H9 (cell line): Measurements from ENCODE around the gene MIGA2. TPM values are rescaled to one million over a fixed set of nuclear protein-coding genes. Genes with fewer than 3 reads are reported as not detected.

ENCODE experiments used
- DNase-seq: peaks from one replicate; pipeline ENCODE4 v3.0.0-alpha.2; 2017
- H2AFZ ChIP-seq: one replicate; pipeline ENCODE4 v1.6.1; 2013; ENCODE audit warnings: mild to moderate bottlenecking, low read length, control low read depth, moderate library complexity
- H2AK5ac ChIP-seq: 2 replicates; pipeline ENCODE4 v1.6.1; 2013; ENCODE audit warnings: low read length, control low read depth, mixed read lengths; ENCODE audit not compliant: insufficient read length
- H2BK120ac ChIP-seq: one replicate; pipeline ENCODE4 v1.6.1; 2013; ENCODE audit warnings: low read depth, mild to moderate bottlenecking, low read length, control low read depth, inconsistent platforms; ENCODE audit not compliant: poor library complexity, severe bottlenecking
- H2BK12ac ChIP-seq: 2 replicates; pipeline ENCODE4 v1.6.1; 2013; ENCODE audit warnings: low read length, control low read depth, mixed read lengths, low read depth; ENCODE audit not compliant: insufficient read length
- H2BK15ac ChIP-seq: 2 replicates; pipeline ENCODE4 v1.6.1; 2013; ENCODE audit warnings: low read depth, low read length, control low read depth
- H2BK20ac ChIP-seq: one replicate; pipeline ENCODE4 v1.6.1; 2013; ENCODE audit warnings: low read depth, mild to moderate bottlenecking, low read length, control low read depth, inconsistent platforms; ENCODE audit not compliant: poor library complexity, severe bottlenecking
- H2BK5ac ChIP-seq: 2 replicates; pipeline ENCODE4 v1.6.1; 2013; ENCODE audit warnings: low read length, control low read depth, mixed read lengths; ENCODE audit not compliant: insufficient read length
- H3K14ac ChIP-seq: 2 replicates; pipeline ENCODE4 v1.6.1; 2013; ENCODE audit warnings: low read length, control low read depth; ENCODE audit not compliant: insufficient read depth
- H3K18ac ChIP-seq: 2 replicates; pipeline ENCODE4 v1.6.1; 2013; ENCODE audit warnings: low read depth, mild to moderate bottlenecking, mixed read lengths, low read length, control low read depth; ENCODE audit not compliant: insufficient read length
- H3K23ac ChIP-seq: 2 replicates; pipeline ENCODE4 v1.6.1; 2013; ENCODE audit warnings: low read length, control low read depth, mixed read lengths, low read depth; ENCODE audit not compliant: insufficient read length
- H3K23me2 ChIP-seq: 2 replicates; pipeline ENCODE4 v1.6.1; 2013; ENCODE audit warnings: low read depth, mild to moderate bottlenecking, mixed read lengths, low read length, control low read depth; ENCODE audit not compliant: insufficient read length, poor library complexity, severe bottlenecking
- H3K27ac ChIP-seq: 2 replicates; pipeline ENCODE4 v1.5.1; 2013; ENCODE audit warnings: low read length, control low read depth, mixed read lengths, low read depth; ENCODE audit not compliant: insufficient read length
- H3K27me3 ChIP-seq: 2 replicates; pipeline ENCODE4 v1.6.1; 2013; ENCODE audit warnings: low read length, control low read depth, inconsistent platforms; ENCODE audit not compliant: insufficient read depth
- H3K4ac ChIP-seq: 2 replicates; pipeline ENCODE4 v1.6.1; 2013; ENCODE audit warnings: low read depth, mild to moderate bottlenecking, control low read depth, inconsistent platforms, low read length, moderate library complexity
- H3K4me1 ChIP-seq: 2 replicates; pipeline ENCODE4 v1.6.1; 2013; ENCODE audit warnings: low read length, control low read depth, inconsistent platforms; ENCODE audit not compliant: insufficient read depth
- H3K4me2 ChIP-seq: 2 replicates; pipeline ENCODE4 v1.6.1; 2013; ENCODE audit warnings: low read length, control low read depth, mixed read lengths; ENCODE audit not compliant: insufficient read length, insufficient read depth
- H3K56ac ChIP-seq: 2 replicates; pipeline ENCODE4 v1.6.1; 2013; ENCODE audit warnings: low read depth, mild to moderate bottlenecking, mixed read lengths, low read length, control low read depth; ENCODE audit not compliant: insufficient read length
- H3K79me1 ChIP-seq: 2 replicates; pipeline ENCODE4 v1.6.1; 2013; ENCODE audit warnings: low read depth, mild to moderate bottlenecking, moderate library complexity, low read length, control low read depth, inconsistent platforms; ENCODE audit not compliant: insufficient read depth, poor library complexity, severe bottlenecking
- H3K79me2 ChIP-seq: 2 replicates; pipeline ENCODE4 v1.6.1; 2013; ENCODE audit warnings: low read length, control low read depth, inconsistent platforms; ENCODE audit not compliant: insufficient read depth
- H3K9ac ChIP-seq: 2 replicates; pipeline ENCODE4 v1.6.1; 2013; ENCODE audit warnings: low read length, control low read depth, mixed read lengths; ENCODE audit not compliant: insufficient read length; ENCODE audit errors: extremely low read depth
- H3K9me3 ChIP-seq: one replicate; pipeline ENCODE4 v1.6.1; 2013; ENCODE audit warnings: low read depth, low read length, inconsistent platforms; ENCODE audit not compliant: control insufficient read depth
- H3T11ph ChIP-seq: one replicate; pipeline ENCODE4 v1.6.1; 2013; ENCODE audit warnings: mild to moderate bottlenecking, low read length, control low read depth, inconsistent platforms
- H4K20me1 ChIP-seq: one replicate; pipeline ENCODE4 v1.6.1; 2013; ENCODE audit not compliant: control insufficient read depth, insufficient read length, insufficient read depth
- H4K5ac ChIP-seq: 2 replicates; pipeline ENCODE4 v1.6.1; 2013; ENCODE audit warnings: low read depth, mild to moderate bottlenecking, mixed read lengths, low read length, control low read depth; ENCODE audit not compliant: insufficient read length
- H4K8ac ChIP-seq: replicated peaks from 2 replicates; pipeline ENCODE4 v1.6.1; 2013; ENCODE audit warnings: low read length, control low read depth, mixed read lengths, low read depth; ENCODE audit not compliant: insufficient read length
- H4K91ac ChIP-seq: 2 replicates; pipeline ENCODE4 v1.6.1; 2013; ENCODE audit warnings: low read depth, mild to moderate bottlenecking, moderate library complexity, mixed read lengths, low read length, control low read depth; ENCODE audit not compliant: insufficient read length
- H3K27ac Mint-ChIP-seq, 3 experiments: 2 replicates in 2 of 3; 3 replicates in 1 of 3; pipeline ENCODE4 v1.8.0; 2020 to 2021; ENCODE audit warnings: mixed read lengths in 3 of 3, mild to moderate bottlenecking in 1 of 3, moderate library complexity in 1 of 3
- H3K27me3 Mint-ChIP-seq: 2 replicates; pipeline ENCODE4 v1.8.0; 2021; ENCODE audit warnings: low read depth, mild to moderate bottlenecking, moderate library complexity, mixed read lengths
- H3K36me3 Mint-ChIP-seq, 3 experiments: 2 replicates in 2 of 3; 3 replicates in 1 of 3; pipeline ENCODE4 v1.8.0; 2020 to 2021; ENCODE audit warnings: low read depth in 3 of 3, mixed read lengths in 3 of 3; ENCODE audit not compliant: insufficient read depth in 1 of 3
- H3K4me1 Mint-ChIP-seq, 2 experiments: 2 replicates each; pipeline ENCODE4 v1.8.0; 2020; ENCODE audit warnings: mixed read lengths in 2 of 2
- H3K4me3 Mint-ChIP-seq, 2 experiments: 2 replicates in 1 of 2; 3 replicates in 1 of 2; pipeline ENCODE4 v1.8.0; 2020 to 2021; ENCODE audit warnings: mild to moderate bottlenecking in 2 of 2, mixed read lengths in 2 of 2, moderate library complexity in 1 of 2
- H3K9me3 Mint-ChIP-seq, 2 experiments: 2 replicates in 1 of 2; 3 replicates in 1 of 2; pipeline ENCODE4 v1.8.0; 2020; ENCODE audit warnings: mild to moderate bottlenecking in 2 of 2, mixed read lengths in 2 of 2, moderate library complexity in 1 of 2
- WGBS: extraction: QIAGEN DNeasy Blood & Tissue Kit; methylation state at CpG from one replicate; pipeline ENCODE4 v1.1.7; 2013; ENCODE audit warnings: missing lambda C conversion rate, low lambda C conversion rate, mixed read lengths; ENCODE audit not compliant: insufficient read length; ENCODE audit errors: extremely low coverage; 5-methylcytosine and 5-hydroxymethylcytosine counted together
- total RNA-seq: library from RNA; stranded (reverse); gene quantifications from 2 replicates; pipeline ENCODE4 v1.2.1, GENCODE V29; 2021
- TF ChIP-seq, protein P1 (sequence below): fragments of 200-600 bp; sonication (generic); conservative IDR thresholded peaks from 3 replicates; pipeline ENCODE4 v1.8.0; 2021; ENCODE audit warnings: antibody characterized with exemption, mild to moderate bottlenecking

Gene MIGA2
- total RNA-seq, 1 experiment from 2014 or later, result 37.8 TPM

DNA sequence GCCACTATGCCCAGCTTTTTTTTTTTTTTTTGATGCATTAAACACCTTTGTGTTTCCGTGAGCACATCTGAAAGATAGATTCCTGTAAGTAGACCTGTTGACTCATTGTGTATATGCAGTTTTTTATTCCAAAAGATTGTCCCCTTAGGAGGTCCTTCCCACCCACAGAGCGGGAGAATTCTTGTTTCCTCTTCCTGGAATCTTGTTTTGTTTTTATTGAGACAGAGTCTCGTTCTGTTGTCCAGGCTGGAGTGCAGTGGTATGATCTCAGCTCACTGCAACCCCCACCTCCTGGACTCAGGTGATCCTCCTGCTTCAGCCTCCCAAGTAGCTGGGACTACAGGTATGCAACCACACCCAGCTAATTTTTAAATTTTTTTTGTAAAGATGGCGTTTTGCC lies 82.4 kb downstream of the MIGA2 start:
- no peak overlapping the region for H3K14ac ChIP-seq
- H3K79me2 ChIP-seq, result no peaks in the 10 kb centered on the region
- Mint-ChIP-seq H3K27me3 (no peaks in the 10 kb centered on the region), H3K27ac (peak overlapping the region in 2 of 3 experiments; percentile 40 to 67; a peak in 1 of 7 replicates), H3K4me1 (peaks cover 3 to 5% of the 10 kb centered on the region in 2 experiments; a peak in 1 of 4 replicates), H3K4me3 (no peak overlapping the region), H3K9me3 (no peaks in the 10 kb centered on the region), H3K36me3 (peaks cover 25 to 53% (median 47%) of the 10 kb centered on the region in 3 experiments; a peak in 6 of 7 replicates)
- H3K23me2 ChIP-seq, result no peaks in the 10 kb centered on the region
- H2BK120ac ChIP-seq, result no peak overlapping the region
- no peak overlapping the region for H2AK5ac ChIP-seq
- DNase-seq, result no peak
- no peak overlapping the region for H4K8ac ChIP-seq
- H3K4me2 ChIP-seq, result no peak overlapping the region
- no peak overlapping the region for H3K23ac ChIP-seq
- no peaks in the 10 kb centered on the region for H4K20me1 ChIP-seq
- no peak overlapping the region for H4K5ac ChIP-seq
- H3K18ac ChIP-seq, result no peak overlapping the region
- H3K27ac ChIP-seq, result no peak overlapping the region
- no peaks in the 10 kb centered on the region for H3K27me3 ChIP-seq
- no peak overlapping the region for H4K91ac ChIP-seq
- WGBS, result no CpG with 5 or more reads among the region's 4 CpGs
- H2BK20ac ChIP-seq, result no peak overlapping the region
- no peak overlapping the region for H2BK15ac ChIP-seq
- no peaks in the 10 kb centered on the region for H3K4me1 ChIP-seq
- no peak overlapping the region for H3K56ac ChIP-seq
- H3T11ph ChIP-seq, result no peak overlapping the region
- H3K9me3 ChIP-seq, result no peaks in the 10 kb centered on the region
- TF ChIP-seq, protein P1, sequence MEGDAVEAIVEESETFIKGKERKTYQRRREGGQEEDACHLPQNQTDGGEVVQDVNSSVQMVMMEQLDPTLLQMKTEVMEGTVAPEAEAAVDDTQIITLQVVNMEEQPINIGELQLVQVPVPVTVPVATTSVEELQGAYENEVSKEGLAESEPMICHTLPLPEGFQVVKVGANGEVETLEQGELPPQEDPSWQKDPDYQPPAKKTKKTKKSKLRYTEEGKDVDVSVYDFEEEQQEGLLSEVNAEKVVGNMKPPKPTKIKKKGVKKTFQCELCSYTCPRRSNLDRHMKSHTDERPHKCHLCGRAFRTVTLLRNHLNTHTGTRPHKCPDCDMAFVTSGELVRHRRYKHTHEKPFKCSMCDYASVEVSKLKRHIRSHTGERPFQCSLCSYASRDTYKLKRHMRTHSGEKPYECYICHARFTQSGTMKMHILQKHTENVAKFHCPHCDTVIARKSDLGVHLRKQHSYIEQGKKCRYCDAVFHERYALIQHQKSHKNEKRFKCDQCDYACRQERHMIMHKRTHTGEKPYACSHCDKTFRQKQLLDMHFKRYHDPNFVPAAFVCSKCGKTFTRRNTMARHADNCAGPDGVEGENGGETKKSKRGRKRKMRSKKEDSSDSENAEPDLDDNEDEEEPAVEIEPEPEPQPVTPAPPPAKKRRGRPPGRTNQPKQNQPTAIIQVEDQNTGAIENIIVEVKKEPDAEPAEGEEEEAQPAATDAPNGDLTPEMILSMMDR, result no peak
- no peak overlapping the region for H2AFZ ChIP-seq
- H2BK12ac ChIP-seq, result no peak overlapping the region
- no peak overlapping the region for H3K9ac ChIP-seq
- H3K79me1 ChIP-seq, result peaks cover 3% of the 10 kb centered on the region
- H2BK5ac ChIP-seq, result no peak overlapping the region
- H3K4ac ChIP-seq, result no peak overlapping the region
